Left forelimb (tissue), 1 donor: ENCODE results near the gene OR52E4.

Experiments used
- DNase-seq: peaks from one replicate; pipeline ENCODE4 v3.0.0-alpha.2; 2018; ENCODE audit warnings: low spot score

The OR52E4 gene

GRCh38 chr11:5929571-5930368 lies 49.3 kb downstream of the OR52E4 start:
- no peak for DNase-seq

GRCh38 chr11:5930614-5931013 lies 50.2 kb downstream of the OR52E4 start:
- DNase-seq = no peak

- DNase-seq = no peak
Measured at GRCh38 chr11:5931061-5931460, 50.6 kb downstream of the OR52E4 start.

- DNase-seq = no peak
Measured at GRCh38 chr11:5932671-5933070, 52.2 kb downstream of the OR52E4 start.

- no peak for DNase-seq
Measured at GRCh38 chr11:5933116-5933515, 52.7 kb downstream of the OR52E4 start.
